OCI-LY3 (cell line): ENCODE data around the gene MAFG.

ENCODE experiments used
- EZH2phosphoT487 ChIP-seq: fragments of 200-600 bp; shearing (Covaris generic); IDR thresholded peaks from 2 replicates; pipeline ENCODE4 v1.6.1; 2018; ENCODE audit warnings: antibody characterized with exemption, mixed run types, low read depth
- TF ChIP-seq, protein P1 (sequence below): fragments of 200-600, 300-600 bp; sonication (generic); IDR thresholded peaks from 2 replicates; pipeline ENCODE4 v1.5.1; 2014; ENCODE audit warnings: antibody characterized with exemption, low read length, low read depth

DNA sequence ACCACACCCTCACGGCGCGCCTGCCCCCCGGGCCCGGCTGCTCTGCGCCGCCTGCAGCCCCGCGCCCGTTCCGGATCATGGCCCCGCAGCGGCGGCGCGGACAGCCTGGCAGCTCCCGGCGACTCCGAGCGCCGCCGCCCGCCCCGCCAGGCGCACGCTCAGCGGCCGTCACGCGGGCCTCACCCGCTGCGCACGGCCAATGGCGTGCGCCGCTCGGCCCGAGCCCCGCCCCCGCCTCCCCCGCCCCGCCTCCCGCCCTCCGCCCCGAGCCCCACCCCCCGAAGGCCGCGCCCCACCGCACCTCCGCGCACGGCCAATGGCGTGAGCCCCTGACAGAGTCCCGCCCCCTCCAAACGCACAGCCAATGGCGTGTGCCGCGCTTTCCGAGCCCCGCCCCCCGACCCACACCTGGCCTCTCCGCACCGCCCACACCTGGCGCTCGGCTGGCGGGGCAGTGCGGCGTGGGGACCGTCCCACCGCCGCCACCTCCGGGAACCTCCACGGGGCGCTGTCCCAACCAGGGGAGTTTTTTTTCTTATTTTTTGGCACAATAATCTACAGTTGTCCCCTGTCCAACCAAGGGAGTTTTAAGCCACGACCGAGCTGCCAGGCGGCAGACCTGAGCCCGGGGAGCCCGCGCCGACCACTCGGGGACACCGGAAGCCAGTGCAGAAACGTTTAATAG, 16.1 kb downstream of the MAFG start, which contains the start of gene PCYT2:
- TF ChIP-seq, protein P1, sequence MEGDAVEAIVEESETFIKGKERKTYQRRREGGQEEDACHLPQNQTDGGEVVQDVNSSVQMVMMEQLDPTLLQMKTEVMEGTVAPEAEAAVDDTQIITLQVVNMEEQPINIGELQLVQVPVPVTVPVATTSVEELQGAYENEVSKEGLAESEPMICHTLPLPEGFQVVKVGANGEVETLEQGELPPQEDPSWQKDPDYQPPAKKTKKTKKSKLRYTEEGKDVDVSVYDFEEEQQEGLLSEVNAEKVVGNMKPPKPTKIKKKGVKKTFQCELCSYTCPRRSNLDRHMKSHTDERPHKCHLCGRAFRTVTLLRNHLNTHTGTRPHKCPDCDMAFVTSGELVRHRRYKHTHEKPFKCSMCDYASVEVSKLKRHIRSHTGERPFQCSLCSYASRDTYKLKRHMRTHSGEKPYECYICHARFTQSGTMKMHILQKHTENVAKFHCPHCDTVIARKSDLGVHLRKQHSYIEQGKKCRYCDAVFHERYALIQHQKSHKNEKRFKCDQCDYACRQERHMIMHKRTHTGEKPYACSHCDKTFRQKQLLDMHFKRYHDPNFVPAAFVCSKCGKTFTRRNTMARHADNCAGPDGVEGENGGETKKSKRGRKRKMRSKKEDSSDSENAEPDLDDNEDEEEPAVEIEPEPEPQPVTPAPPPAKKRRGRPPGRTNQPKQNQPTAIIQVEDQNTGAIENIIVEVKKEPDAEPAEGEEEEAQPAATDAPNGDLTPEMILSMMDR = no peak
- no peak for TF ChIP-seq EZH2phosphoT487
